AG09319 (cell line): ENCODE data around the gene ZNF343.

ENCODE experiments used
- DNase-seq: peaks from one replicate; pipeline ENCODE4 v3.0.0-alpha.2; 2010; ENCODE audit warnings: low read depth; ENCODE audit errors: extremely low read depth
- TF ChIP-seq, protein P1 (sequence below): IDR thresholded peaks from 2 replicates; pipeline ENCODE4 v1.5.1; 2011; ENCODE audit warnings: low read depth, mild to moderate bottlenecking, inconsistent platforms, low read length, moderate library complexity

Gene ZNF343

DNA sequence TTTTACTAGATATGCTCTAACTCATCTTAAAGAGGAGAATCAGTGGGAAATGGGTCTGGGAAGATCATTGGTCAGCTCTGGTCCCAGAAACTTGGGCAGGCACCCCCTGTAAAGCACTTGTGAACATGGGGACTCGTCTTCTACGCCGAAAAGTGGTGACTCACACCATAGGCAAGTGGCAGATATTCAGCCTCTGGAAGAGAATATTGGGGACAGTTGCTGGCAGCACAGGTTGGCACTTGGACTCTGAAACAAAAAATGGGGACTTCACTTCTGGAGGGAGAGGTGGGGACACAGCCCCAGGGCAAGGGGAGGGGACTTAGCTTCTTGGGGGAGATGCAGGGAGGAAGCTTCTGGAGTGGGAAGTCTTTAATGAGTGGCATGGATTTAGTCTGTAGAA is 11.9 kb upstream of the ZNF343 start:
- DNase-seq: no peak
- TF ChIP-seq, protein P1, sequence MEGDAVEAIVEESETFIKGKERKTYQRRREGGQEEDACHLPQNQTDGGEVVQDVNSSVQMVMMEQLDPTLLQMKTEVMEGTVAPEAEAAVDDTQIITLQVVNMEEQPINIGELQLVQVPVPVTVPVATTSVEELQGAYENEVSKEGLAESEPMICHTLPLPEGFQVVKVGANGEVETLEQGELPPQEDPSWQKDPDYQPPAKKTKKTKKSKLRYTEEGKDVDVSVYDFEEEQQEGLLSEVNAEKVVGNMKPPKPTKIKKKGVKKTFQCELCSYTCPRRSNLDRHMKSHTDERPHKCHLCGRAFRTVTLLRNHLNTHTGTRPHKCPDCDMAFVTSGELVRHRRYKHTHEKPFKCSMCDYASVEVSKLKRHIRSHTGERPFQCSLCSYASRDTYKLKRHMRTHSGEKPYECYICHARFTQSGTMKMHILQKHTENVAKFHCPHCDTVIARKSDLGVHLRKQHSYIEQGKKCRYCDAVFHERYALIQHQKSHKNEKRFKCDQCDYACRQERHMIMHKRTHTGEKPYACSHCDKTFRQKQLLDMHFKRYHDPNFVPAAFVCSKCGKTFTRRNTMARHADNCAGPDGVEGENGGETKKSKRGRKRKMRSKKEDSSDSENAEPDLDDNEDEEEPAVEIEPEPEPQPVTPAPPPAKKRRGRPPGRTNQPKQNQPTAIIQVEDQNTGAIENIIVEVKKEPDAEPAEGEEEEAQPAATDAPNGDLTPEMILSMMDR: no peak

DNA sequence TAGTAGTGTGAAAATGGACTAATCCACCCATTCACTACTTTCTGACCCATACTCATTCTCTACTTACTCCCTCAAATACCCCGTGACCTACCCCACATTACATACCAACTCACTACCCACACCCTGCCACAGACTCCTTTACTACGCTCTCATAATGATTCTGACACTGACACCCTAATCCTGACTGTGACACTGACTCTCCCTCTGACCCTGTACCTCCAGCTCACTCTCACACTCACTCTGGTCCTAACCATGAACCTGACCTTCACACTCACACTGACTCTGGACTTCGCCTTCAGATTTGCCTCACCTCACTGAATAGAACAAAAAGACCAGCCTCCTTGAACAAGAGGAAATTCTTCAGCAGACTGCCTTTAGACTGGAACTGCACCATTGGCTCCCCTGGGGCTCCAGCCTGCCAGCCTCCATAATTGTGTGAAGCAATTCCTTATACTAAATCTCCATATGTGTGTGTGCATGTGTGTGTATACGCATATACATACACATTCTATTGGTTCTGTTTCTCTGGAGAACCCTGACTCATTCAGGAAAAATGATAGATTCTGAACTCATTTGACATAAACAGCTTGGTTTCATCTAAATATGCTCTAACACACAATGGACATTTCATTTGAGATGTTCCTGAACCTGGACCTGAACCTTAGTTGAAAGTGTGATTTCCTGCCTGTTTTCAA is 10.5 kb upstream of the ZNF343 start:
- no peak for DNase-seq
- TF ChIP-seq, protein P1: no peak

DNA sequence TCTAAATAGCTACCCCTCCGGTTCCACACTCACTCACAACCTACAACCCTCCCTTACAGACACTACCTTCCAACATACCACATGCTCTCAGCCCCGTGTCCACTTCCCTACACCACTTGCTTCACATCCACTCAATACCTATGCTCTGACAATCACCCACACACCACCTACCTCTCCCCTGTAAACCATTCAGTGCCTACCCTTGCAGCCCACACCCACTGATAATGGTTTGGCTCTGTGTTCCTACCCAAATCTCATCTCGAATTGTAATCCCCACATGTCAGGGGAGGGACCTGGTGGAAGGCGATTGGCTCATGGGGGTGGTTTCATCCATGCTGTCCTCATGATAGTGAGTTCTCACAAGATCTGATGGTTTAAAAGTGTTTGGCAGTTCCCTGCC is 9.8 kb upstream of the ZNF343 start:
- no peak for DNase-seq
- TF ChIP-seq, protein P1: no peak

DNA sequence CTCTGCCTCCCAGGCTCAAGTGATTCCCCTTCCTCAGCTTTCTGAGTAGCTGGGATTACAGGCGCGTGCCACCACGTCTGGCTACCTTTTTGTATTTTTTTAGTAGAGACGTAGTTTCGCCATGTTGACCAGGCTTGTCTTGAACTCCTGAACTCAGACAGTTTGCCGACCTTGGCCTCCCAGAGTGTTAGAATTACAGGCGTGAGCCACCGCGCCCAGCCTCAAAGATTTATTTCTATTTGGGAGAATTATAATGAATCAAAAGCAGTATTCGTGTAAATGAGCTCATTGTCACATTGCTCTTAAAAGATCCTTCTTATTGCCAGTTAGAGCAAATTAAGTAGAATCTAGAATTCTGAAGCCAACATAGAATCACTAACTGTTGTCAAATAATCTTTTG is 9.4 kb upstream of the ZNF343 start:
- no peak for DNase-seq
- TF ChIP-seq, protein P1: no peak

DNA sequence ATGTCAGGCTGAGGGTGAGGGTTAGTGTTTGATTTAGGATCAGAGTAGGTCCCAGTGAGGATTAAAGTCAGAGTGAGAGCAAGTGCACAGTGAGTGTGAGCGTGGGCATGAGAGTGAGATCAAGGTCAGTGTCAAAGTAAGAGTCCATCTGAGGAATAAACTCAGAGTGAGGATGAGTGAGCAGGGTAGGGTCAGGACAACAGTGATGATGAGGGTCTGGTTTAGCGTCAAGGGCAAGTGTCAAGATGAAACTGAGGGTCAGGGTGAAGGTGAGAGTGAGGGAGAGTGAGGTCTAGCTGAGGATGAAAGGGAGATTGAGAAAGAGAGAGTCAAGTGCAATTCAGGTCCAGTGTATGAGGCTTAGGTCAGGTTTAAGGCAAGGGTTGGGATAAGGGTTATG is 7.7 kb upstream of the ZNF343 start:
- no peak for DNase-seq
- TF ChIP-seq, protein P1: no peak

DNA sequence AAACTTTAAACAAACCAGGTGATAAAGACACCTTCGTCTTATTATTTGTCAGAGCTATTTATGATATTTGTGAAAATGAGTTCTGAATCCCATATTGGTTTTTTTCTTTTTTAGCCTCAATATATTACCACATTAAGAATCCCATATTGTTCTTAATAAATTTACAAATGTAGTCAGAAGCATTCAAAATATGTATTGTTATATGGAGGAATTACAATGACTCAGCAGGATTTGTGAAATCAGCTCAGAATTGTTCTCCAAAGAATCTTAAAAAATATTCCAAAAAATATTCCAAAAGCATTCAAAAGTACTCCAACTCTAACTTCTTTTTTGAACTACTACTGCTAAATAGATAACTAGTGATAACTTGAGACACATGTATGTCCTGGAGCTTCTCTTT is 6.5 kb upstream of the ZNF343 start:
- TF ChIP-seq, protein P1: no peak
- DNase-seq: no peak

DNA sequence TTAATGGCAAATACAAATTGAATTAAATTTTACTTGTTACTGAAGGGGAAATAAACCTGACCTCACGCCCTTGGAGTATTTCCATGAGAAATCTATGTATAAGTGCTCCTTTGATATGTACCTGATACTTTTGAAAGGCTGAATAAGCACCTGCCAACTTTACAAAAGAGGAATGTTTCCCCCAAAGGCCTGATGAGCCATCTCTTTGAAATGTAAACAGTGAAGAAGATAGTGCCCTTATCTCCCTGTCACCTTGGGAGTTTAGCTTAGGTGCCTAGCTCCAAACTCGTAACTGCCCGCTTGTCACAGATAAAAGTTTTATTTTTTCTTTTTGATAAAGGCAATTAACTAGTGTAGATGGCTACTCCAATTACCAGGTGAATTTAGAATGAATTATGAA is 1.1 kb upstream of the ZNF343 start:
- TF ChIP-seq, protein P1: no peak
- no peak for DNase-seq
